Measurements from ENCODE around the gene CXCL8.

DNA sequence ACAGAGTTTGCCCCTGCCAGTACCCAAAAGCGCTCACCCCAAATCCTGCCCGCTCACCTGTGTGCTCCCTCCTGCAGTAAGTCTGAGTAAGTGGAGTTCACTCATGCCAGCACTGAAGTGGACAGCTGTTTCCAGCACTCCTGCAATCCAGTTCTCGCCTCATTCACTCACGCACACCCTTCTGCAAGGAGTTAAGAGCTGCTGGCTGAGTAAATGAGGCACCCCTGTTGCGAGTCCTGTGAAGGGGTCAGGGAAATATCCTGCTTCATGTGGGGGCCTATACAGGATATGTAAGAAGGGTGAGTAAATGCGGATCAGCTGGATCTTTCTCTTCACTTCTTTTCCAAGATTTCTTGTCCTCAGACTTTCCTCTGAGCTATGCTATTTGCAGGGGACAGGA, 23.5 kb downstream of the CXCL8 start:
- TF ChIP-seq CTCF (IDR thresholded peaks at IDR 0.05), result no peak
- TF ChIP-seq POLR2AphosphoS5 (IDR thresholded peaks at IDR 0.05; ENCODE audit: low read depth, low read length), result no peak

Data from Panc1 (cell line).